HFF-Myc (cell line): Measurements from ENCODE around the gene SPAG8.

Source experiments
- DNase-seq: peaks from one replicate; pipeline ENCODE4 v3.0.0-alpha.2; 2011; ENCODE audit warnings: low read depth; ENCODE audit errors: extremely low read depth
- H3K4me3 ChIP-seq: replicated peaks from 2 replicates; pipeline ENCODE4 v1.5.1; 2011; ENCODE audit warnings: low read depth, mild to moderate bottlenecking, control low read depth, low read length
- CTCF ChIP-seq: IDR thresholded peaks from 2 replicates; pipeline ENCODE4 v1.5.1; 2012; ENCODE audit warnings: mild to moderate bottlenecking, low read depth, low read length, control low read depth; ENCODE audit errors: missing control alignments

Gene SPAG8

GRCh38 chr9:35836595-35836994, 24.5 kb upstream of the SPAG8 start:
- no peak for DNase-seq
- no peak for TF ChIP-seq CTCF
- H3K4me3 ChIP-seq, result no peak overlapping the region

DNA sequence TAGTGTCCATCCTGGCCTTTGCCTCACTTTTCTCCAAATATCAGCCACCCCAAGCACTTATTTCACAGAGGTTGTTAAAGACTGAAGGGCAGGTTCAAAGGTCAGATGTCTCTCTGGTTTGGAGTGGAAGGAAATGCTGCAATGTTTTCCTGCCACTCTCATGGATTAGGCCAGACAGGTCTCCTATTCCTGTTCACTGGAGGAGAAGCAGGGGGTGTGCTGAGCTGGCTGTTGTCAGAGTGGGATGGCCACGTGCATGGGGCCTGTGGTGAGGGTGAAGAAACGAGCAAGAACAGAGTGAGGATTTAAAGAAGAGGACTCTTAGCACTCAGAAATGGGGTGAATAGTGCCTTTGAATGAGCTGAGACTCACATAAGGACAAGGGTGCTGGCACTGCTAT, 23.7 kb upstream of the SPAG8 start:
- no peak for TF ChIP-seq CTCF
- DNase-seq, result no peak
- no peak overlapping the region for H3K4me3 ChIP-seq

GRCh38 chr9:35835216-35835632, 23.2 kb upstream of the SPAG8 start:
- DNase-seq, result no peak
- H3K4me3 ChIP-seq, result no peak overlapping the region
- TF ChIP-seq CTCF, result peak; percentile 40

DNA sequence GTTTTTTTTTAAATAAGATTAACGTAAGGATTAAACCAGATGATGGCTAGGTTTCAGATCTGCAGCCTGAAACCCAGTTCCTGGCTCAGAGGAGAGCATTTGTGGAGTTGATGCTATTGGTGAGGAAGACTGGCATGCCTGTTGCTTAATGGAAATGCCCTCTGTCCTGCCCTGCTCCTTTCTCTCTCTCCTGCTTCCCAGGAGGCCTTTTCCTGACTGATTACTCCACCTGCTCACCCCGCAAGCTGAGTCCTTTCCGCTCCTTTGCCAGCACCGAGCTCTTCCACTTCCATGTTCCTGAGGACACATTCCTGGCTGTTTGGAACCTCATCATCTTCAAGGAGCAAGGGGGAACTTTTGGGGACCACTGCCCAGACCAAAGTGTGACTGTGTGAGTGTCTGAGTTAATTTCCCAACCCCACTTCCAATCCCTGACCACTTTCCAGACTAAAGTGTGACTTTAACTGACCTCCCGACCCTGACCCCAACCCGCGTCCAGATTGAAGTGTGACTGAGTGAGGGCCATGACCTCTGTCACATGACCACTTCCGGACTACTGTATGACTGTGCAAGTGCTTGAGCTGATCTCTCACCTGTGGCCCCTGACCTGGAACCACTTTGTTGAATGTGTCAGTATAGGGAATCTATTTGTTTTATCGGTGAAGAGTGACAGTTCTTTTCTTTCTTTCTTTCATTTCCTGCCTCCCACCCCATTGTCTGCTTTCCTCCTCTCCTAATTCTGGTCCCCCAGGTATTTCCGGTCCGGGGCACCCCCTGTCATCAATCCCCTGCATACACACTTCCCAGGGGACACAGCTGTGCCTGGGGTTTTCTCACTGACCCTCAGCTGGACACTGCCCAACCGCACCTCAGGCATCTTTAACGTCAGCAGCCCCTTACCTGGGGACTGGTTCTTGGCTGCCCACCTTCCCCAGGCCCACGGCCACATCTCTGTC, 22.5 kb upstream of the SPAG8 start:
- H3K4me3 ChIP-seq, result no peak overlapping the region
- no peak for DNase-seq
- TF ChIP-seq CTCF, result no peak

- DNase-seq, result no peak
- TF ChIP-seq CTCF, result no peak
- no peak overlapping the region for H3K4me3 ChIP-seq
Measured at GRCh38 chr9:35832814-35833213, 20.8 kb upstream of the SPAG8 start.

DNA sequence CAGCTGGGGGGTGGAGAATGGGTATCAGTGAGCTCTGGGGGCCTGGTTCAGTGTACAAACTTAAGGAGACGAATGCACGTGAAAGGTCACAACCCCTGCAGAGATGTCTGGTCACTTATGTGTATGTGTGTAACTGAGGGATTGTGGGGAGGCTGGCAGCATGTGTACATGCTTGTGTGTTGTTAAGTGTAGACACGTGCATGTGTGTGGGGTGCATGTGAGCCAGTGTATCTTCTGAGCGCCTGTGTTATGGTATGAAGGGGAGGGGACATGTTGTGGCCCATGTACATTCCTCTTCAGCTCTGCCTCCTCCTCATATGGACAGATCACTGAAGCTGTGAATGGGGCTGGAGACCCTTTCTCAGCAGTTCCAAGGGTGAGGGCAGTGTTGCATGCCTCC, 19.0 kb upstream of the SPAG8 start:
- DNase-seq, result no peak
- no peak overlapping the region for H3K4me3 ChIP-seq
- no peak for TF ChIP-seq CTCF
